CD4-positive, alpha-beta T cell treated with Interleukin-4 for 4 hours (primary cell): Measurements from ENCODE around the gene KCNQ1.

Experiments used
- DNase-seq: peaks from one replicate; pipeline ENCODE4 v3.0.0-alpha.2; 2020

KCNQ1 gene

DNA sequence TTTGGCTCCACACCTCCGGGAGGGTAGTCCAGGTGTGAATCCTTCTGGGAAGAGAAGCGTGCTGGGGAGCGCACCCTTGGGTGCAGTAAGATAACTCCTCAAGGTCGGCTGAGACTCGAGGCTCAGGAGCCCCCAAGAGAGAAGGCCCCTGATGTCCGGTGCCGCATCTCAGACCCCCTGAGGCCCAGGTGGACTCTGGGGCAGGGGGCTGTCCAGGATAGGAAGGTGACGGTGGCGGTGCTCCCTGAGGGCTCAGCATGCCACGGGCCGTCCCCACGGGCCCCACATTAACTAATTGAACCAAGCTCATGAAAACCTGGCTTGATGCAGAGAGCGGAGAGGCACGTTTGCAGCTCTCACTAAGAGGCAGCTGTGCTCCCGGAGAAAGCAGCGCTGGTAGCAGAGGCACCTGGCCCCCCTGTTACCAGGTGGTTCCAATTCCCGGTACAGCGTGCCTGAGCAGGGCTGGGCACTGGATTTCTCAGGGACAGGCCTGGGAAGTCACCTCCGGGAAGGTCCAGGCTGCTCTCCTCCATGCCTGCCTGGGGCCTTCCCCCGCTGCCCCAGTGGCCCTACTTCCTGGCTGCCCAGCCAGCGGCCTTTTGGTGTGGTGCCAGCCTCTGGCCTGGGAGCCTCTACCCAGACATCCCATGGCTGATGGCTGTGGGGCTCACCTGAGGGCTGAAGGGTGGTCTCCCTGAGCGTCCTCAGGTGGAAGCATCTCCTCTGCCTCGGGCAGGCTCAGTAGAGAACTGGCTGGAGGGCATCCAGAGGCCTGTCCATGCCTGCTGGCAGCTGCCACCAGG is 1.1 kb downstream of the KCNQ1 start:
- DNase-seq, result no peak

DNA sequence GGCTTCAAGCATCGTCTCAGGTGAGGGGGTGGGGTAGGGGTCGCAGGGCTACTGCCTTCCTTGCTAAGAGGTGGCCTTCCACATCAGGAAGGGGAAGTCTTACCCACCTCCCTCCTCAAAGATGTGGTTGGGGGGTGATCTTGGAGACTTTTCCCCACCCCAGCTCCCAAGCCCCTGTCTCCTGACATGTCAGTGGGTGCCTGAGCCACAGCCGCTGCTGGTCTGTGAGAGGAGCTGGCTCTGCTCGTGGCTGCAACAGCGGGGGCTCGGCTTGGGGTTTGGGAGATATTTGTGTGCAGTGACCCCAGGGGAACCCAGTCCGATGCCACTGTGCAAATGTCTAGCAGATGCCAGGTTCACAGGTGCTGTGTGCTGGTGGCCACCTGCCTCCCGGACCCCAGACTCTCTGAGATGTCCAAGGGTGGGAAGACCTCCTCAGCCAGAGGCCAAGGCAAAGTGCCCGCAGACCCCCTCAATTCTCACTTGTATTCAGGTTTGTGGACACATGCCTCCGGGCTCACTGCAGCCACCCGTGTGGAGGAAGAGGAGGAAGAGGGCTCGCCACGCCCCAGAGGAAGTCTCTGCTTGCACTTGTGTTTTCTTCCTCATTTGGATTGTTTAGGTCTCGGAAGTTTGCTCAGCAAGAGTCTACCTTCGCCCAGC is 1.9 kb downstream of the KCNQ1 start:
- peak; percentile 16 for DNase-seq

DNA sequence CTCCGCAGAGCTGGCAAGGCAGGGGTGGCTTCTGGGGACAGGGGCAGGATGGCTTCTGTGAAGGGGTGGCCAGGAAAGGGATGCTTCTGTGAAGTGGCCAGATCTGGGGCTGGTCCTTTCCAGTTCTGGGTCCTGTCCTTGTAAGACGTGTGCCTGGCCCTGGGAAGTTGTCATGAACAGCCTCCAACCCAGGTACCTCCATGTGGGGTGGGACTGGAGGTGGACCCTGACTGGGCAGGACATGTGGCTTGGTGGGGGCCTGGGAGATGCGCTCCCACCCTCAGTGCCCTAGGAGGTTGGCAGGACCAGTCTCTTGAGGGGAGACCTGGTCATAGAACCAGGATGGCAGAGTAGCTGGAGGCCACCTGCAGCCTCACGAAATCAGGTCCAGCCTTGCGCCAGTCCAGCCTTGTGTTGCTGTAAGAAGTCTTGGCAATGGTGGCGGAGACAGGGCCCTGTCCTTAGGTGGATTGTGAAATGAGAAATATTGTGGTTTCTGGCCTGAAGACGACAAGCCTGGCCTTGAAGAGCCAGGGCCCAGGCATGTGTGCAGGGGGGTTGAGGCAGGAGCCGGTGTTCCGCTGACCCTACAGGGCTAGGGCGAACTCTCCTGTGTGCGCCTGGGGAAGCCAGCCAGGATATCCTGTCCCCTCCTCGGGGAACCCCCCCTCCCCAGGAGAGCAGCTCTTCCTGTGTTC is 2.6 kb downstream of the KCNQ1 start:
- no peak for DNase-seq

DNA sequence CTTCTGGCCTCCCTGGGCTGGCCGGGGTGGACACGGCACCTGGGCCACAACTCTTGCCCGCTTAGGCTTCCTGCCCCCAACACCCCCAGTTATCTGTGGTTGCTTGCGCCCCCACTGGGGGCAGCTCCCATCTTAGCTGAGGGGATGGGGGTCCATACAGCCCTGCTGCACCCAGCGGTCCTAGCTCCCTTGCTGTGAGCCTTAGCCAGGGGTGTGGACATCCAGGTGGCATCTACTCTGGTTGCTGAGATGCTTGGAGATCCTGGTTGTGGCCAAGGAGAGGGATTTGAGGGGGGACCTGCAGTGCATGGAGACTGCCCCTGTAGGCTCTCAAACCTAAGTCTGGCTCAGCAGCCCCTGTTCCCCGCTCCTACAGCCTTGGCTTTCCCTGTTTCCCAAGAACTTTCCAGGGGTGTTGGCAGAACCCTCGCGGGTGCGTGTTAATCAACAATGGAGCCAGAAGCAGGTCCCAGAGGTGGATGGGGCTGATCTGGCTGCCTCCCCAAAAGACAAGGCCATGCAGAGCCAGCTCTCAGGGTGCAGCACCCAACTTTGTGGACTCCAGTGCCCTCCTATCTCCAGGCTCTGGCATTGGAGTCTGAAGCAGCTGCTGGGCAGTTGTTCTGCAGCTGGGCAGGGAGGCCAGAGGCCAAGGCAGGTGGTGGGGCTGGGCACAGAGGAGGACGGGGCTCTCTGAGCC is 3.3 kb downstream of the KCNQ1 start:
- no peak for DNase-seq

DNA sequence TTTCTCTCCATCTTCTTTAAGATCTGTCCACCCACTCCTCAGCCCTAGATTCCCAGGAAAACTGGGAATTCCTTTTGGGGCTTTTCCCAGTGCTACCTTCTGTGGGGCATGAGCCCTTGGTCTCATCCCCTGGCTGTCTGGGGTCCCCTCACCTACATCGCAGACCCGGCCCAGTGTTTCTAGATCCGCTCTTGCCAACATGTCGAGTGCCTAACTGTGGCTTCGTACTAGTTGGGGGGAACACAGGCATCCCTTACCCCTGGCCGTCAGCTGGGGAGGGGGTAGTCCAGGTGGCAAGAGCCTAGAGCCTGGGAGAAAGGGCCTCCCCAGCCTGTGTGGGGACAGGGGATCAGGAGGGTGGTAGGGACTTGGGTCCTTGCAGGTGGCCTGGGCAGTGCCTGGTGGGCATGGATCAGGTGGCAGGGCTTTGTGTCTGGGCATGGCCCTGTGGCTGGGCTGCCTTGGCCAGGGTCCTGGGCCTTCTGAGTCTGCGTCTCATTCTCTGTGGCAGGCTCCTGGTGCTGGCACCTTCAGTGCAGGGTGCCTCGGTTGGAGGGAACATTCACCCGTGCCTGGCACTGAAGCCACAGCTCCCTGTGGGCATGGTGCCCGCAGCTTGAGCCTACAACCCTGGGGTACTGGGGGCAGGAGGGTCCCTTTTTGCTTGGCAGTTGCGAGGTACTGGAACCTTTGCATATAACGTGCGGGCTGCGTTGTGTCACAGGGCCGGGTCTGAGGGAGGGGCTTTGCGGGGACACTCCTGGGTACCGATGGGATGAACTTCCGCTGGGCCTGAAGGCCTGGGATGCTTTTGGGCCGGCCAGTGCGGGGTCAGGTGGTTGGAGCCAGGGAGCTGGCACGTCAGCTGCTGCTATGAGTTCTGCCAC is 4.1 kb downstream of the KCNQ1 start:
- no peak for DNase-seq

DNA sequence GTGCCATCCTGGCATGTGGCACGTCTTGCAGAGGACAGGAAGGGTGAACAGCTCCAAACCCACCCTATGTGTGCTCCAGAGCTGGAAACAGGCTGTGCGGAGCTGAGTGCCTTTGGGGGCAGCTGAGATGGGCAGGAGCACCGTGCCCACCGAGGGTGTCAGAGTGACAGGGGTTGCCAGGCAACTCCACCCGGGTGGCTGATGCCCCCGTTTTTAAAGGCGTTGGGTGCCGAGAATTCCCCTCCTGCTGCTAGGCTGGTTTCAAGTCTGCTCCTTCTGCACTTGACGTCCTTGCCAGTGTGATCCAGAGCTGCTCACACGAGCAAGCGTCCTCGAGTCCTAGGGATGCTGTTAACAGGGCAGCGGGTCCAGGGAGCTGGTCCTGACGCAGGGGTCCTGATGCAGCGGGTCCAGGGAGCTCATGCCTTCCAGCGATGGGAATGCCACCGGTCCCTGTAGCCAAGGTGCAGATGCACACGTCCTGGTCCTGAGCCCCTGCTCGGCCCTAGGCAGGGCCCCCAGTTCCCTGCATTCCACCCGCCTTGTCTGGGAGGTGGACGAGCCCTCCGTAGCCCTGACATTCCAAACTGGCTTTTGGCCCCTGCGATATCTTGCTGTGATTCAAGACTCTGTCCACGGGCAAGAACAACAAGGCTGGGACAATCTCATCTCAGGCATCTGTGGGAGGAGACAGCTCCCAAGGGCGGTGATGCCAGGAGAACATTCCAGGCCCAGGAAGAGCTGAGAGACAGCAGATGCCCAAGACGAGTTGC is 4.9 kb downstream of the KCNQ1 start:
- DNase-seq, result no peak

DNA sequence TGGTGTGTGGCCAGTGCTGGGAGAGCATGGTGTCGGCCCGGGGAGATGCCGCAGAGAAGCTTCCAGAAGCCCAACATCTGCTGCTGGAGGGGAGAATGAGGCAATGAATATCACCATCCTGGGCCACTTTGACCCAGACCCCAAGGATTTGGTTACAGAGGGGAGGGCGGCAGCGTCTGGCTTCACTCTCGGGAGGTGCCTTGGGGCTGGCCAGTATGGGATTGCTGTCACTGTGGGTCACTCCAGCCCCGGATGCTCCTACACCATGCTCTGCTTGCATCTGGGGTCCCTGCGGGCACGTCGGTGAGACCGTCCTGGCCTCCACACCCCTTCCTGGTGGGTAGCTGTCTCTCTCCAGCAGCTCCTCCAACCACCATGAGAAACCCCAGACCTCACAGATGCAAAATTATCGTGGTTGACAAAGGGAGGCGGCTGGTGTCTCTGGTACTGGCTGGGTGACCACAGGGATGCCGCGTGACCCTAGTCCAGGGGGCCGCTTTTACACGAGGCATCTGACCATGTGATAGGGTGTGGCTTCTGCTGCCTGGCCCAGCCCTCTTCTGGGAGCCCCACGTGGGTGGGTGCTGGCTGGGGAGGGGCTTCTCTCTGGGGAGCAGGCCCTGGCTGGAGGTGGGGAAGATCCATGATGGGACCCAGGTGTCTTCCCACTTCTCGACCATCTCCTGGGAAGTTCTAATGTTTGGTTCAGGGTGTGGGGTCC is 5.7 kb downstream of the KCNQ1 start:
- no peak for DNase-seq

DNA sequence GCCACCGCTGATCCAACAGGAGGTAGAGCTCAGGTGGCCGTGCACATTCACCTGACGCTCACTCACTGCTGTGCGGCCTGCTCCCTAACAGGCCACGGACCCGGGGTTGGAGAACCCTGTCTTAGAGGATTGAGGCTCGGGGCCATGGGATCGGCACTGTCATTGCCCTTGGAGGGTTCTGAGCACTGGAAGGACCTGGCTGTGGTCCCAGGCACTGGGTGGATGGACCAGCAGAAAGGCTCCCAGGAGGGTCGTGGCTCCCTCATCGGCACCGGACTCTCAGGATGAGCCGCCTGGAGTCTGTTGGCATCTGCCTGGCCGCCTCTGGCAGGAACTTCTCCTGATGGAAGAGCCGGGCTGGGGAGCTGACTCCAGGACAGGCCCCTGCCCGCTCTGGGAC is 6.5 kb downstream of the KCNQ1 start:
- no peak for DNase-seq

DNA sequence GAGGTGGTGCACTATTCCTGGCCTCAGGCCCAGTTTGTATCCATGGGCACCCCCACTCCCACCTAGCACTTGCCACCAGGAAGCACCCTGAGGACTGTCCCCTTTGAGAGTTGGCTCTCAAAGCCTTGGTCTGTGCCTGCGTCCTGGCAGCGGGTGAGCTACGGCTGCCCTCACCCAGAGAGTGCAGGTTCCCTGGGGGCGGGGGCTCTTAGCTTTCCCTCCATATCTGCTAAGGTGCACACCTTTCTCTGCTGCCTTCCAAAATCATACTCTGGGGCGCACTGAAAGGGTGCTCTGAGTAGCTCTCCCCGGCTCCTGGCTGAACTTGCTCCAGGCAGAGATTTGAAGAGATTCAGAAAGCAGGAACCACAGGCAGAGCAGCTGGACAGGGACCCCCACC is 7.1 kb downstream of the KCNQ1 start:
- no peak for DNase-seq

DNA sequence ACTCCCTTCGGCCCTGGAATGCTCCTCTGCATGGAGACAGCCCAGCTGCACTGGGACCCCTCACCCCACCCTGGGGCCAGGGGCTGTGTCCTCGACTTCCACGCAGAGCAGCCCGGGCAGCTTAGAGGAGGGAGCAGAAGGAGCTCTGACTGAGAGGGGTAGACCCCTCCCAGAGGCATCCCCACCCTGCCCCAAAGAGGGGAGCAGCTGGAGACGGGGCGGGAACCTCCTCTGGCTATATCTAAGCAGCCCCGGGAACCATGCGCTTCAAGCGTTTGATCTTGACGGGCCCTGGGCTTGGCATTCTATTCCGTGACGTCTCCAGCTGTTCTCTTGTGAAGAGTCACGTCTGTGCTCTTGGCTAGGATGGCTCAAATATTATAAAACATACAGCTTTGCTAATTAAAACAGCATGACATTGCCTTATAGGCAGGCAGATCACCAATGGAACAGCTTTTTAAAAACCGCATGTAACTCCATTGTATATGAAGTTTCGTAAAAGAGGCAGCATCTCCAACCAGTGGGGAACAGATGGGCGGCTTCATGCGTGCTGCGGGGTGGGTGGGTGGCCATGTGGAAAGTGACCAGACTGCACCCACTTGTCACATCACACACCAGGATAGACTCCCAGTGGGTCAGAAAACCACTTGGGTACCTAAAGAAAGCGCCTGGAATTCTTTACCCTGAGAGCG is 7.7 kb downstream of the KCNQ1 start:
- no peak for DNase-seq

DNA sequence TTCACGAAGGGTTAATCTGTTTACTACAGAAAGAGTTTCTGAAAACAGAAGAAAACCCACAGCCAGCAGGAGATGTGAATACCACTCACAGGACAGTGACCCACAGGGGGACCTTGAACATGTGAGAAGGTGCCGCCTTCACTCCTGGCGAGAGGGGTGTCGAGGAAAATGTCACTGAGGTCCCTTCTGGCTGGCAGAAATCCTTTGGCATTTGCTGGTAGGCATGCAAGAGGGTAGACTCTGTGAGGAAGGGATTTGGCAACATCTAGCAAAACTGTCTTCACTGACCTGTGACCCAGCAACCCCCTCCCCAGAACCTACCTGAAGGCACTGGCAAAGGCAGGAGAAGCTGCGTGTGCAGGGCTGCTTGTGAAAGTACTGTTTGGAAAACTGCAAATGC is 8.6 kb downstream of the KCNQ1 start:
- DNase-seq, result no peak

DNA sequence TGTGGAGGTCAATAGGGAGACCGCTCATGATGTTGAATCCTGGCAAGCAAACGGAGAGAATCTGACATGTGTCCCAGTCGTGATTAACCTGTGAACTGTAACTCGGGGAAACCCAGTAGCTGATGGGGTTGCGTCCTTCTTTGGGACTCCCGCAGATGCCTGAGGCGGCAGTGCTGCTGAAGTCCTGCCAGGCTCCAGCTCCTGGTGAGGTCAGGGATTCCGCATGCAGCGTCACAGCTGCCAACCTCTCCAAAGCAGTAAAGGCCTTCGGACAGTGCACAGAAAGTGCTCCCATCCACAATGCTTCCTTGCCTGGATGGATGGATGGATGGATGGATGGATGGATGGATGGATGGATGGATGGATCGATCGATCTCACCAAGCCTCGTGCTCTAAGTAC is 13.5 kb downstream of the KCNQ1 start:
- no peak for DNase-seq

DNA sequence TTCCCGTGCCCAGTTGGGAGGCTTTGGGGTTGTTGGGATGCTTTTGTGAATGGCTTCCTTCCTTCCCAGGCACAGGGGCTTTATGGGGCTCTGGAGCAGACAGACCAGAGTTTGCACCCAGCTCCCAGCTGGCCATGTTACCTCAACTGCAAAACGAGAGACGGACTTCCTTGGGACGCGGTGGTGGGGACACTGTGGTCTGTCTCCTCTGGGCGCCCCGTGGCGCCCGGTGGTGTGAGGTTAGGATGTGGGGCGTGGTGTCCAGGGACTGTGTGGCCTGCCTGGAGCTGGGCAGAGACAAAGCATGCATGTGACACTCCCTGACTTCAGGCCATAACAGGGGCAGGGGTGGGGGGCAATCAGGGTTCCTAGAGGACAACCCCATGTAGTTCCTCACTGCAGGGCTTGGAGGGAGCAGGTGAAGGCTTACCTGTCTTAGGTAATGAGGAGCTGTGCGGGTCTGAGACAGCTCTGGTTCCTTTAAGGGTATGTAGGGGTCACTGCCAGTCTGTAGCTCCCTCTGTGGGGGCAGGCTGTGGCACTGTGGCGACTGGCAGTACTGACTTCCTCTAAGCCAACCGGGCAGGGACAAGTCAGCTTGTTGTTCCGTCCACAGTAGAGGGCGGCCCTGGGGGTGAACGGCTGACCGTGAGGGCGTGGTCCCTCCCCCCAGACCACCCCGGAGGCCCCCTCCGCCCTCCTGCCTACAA is 14.4 kb downstream of the KCNQ1 start:
- DNase-seq, result no peak

DNA sequence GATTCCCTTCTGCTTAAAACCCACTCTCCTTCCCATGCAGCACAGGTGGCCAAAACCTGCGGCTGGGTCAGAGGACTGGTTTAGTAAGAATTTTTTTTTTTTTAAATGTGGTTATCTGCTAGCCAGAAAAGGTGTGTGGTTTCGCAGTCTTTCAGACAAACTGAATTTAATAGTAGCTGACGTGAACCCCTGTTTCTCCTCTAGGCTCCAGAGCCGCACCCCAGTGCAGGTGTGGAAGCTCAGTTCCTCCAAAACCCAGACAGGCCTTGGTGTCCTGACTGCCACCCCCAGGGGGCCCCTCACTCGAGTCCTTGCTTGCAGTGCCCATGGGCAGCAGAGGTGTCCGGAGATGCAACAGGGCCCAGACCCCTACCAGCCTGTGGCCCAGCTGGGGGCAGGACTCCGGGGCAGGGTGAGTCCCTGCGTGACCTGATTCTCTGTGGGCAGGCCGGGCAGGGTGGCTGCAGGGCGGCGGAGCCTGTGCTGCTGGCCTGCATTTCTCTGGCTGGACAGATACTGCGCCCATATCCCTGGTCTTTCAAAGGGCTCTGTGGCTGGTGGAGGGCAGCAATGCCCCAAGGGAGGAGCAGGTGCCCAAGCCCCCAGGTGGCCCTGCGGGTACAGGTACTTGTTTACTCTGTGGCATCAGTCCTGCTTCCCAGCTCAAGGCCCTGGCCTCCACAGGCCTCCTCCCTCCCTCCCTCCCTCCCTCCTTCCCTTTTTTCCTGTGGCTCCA is 15.2 kb downstream of the KCNQ1 start:
- no peak for DNase-seq

DNA sequence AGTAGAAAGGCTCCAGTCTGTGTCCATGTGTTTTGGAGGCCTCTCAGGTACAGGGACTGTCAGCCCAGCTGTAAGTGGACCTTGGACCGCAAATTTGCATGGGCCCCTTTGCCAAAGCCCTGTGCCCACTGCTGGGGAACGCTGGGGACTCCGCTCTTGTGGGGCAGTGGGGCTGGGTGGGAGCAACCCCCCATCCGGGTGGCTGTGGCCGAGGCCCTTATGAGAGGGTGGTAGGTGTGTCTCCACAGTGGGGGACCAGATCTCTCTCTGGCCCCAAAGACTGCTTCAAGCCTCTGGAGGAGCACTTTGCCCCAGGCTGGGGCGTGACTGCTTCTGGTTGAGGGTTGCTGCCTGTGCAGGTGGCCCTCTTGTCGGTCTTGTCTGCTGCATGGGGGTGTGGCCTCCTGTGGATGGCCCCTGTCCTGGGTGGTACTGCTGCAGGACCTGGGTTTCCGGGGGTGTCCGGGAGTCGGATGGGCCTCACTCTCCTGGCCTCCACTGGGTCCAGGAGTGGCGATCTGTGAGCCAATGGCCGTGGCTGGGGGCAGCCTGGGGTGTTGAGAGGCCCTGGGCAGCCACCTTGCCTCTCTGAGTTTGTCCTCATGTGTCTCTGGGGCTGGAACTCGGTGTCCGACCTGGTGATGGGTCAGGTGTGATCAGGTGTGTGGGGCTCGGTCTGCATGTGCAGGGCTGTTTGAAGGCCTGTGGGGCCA is 15.9 kb downstream of the KCNQ1 start:
- no peak for DNase-seq

DNA sequence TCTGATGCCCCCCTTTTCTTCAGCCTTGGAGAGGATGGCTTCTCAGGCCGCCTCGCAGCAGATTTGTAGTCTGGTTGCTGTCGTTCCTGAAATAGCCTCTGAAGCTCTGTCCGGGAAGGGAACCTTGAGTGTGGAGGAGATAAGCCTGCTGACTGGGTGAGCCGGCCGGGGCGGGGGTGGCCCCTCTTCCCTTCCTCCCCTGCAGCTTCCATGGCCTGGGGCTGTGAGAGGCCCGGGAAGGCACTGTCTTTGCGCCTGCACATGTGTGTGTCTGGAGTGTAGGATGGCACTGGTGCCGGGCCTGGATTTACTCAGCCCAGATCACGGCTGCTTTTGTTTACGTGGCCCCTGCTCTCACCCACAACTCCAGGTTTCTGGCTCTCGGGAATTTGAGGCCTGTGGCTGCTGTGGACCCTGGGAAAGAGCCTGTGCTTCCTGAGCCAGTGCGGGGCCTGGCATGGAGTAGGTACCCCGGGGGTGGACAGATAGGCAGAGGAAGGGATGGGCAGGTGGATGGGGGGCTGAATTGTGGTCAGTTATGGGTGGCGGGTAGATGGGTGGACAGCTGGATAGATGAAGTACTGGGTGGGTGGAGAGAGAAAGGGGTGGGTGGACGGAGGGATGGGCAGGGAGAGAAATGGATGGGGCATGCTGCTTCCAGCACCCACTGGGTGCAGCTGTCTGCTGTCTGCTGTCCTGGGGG is 16.6 kb downstream of the KCNQ1 start:
- no peak for DNase-seq

DNA sequence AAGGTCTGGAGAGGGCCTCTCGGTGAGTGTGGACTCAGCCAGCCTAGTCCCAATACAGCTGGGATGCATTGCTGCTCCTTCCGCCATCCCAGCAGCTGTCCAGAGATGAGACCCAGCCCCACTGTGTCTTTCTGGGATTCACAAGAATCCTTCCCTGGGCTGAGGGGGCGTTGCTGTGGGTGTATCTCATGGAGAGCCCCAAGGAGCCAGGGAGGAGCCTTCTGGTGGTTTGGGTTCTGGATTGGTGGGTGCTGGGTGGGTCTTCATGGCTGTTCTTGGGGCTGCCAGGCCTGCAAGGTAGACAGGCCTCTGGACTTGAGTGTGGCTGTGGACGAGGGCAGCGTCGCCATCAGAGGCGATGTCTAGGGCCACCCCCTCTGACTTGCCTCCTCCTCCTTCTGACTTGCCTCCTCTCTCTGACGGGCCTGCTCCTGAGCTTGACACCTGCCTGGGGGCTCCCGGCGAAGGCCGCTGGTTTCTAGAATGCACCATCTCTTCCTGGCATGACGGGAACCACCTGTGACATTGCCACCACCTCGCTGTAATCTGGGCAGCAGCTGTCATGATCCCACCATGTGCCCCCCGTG is 17.2 kb downstream of the KCNQ1 start:
- DNase-seq, result no peak
